RWPE1 (cell line): ENCODE data around the gene TMOD3.
A peak's percentile ranks its signal among the peaks of the same experiment; 100 is the strongest.

Experiments
- CTCF ChIA-PET: fragments of 350-600 bp; sonication (Branson Sonifier 250); formaldehyde crosslinking; extraction: SDS; loops from one replicate; lab custom pipeline; 2021; lab: Yijun Ruan, JAX
- POLR2A ChIA-PET: fragments of 400-600 bp; formaldehyde crosslinking; extraction: SDS; loops from one replicate; lab custom pipeline; 2020; ENCODE audit warnings: antibody characterized with exemption; ENCODE audit not compliant: low non-redundant PET; lab: Yijun Ruan, JAX
- DNase-seq: peaks from one replicate; pipeline ENCODE4 v3.0.0; 2012; ENCODE audit warnings: low spot score
- H3K27ac ChIP-seq: fragments of 450-650 bp; 2 replicates; pipeline ENCODE4 v1.5.1; 2017
- CTCF ChIP-seq: fragments of 450-650 bp; conservative IDR thresholded peaks from 2 replicates; pipeline ENCODE4 v1.5.1; 2017; ENCODE audit warnings: low read depth, mild to moderate bottlenecking

TMOD3 gene

GRCh38 chr15:51856714-51857380, 27.4 kb downstream of the TMOD3 start:
- ChIA-PET CTCF (no interaction called here), POLR2A (no interaction called here)
- no peak for TF ChIP-seq CTCF
- no peak for DNase-seq
- H3K27ac ChIP-seq, result no peak overlapping the region

- TF ChIP-seq CTCF, result no peak
- CTCF ChIA-PET, result interaction anchor here (0.7 kb wide), 1 partner anchor 1202 kb away, joined by 5 read pairs; no protein-coding TSS in a partner anchor
- POLR2A ChIA-PET, result no interaction called here
- DNase-seq, result no peak
- H3K27ac ChIP-seq, result no peak overlapping the region
Measured at GRCh38 chr15:51861557-51862359, 32.3 kb downstream of the TMOD3 start.

- ChIA-PET CTCF (interaction anchor here (0.6 kb wide), 2 partner anchors 9 to 1258 kb away, joined by 3 to 7 read pairs; no protein-coding TSS in a partner anchor), POLR2A (no interaction called here)
- TF ChIP-seq CTCF, result no peak
- no peak overlapping the region for H3K27ac ChIP-seq
- DNase-seq, result no peak
Measured at GRCh38 chr15:51863131-51863530, 33.7 kb downstream of the TMOD3 start.

GRCh38 chr15:51864408-51865056, 35.1 kb downstream of the TMOD3 start:
- CTCF ChIA-PET, result no interaction called here
- POLR2A ChIA-PET, result no interaction called here
- peak; percentile 95 for DNase-seq
- no peak for TF ChIP-seq CTCF
- peak overlapping the region; percentile 22; the same call in 1 of the 2 replicates for H3K27ac ChIP-seq

- no peak for TF ChIP-seq CTCF
- H3K27ac ChIP-seq, result no peak overlapping the region
- ChIA-PET CTCF (interaction anchor here (0.9 kb wide), 1 partner anchor 53 kb away, joined by 3 read pairs; no protein-coding TSS in a partner anchor), POLR2A (no interaction called here)
- no peak for DNase-seq
Measured at GRCh38 chr15:51865317-51865716, 35.9 kb downstream of the TMOD3 start.

- no peak for DNase-seq
- no peak overlapping the region for H3K27ac ChIP-seq
- ChIA-PET POLR2A (no interaction called here), CTCF (interaction anchor here (0.6 to 0.9 kb wide), 3 partner anchors 52 to 1686 kb away, joined by 3 to 6 read pairs (median 5); no protein-coding TSS in a partner anchor)
- no peak for TF ChIP-seq CTCF
Measured at GRCh38 chr15:51866161-51866560, 36.7 kb downstream of the TMOD3 start.
